ENCODE results near the gene KCNMA1. TPM values are rescaled to one million over a fixed set of nuclear protein-coding genes. Genes with fewer than 3 reads are reported as not detected.

The KCNMA1 gene
- total RNA-seq, 2 donors from 2014 or later = 168 to 188 TPM

GRCh38 chr10:77386838-77387237, 250.8 kb downstream of the KCNMA1 start:
- ATAC-seq (ENCODE audit: insufficient number of reproducible peaks, low FRiP score, low read depth) (no peak), DNase-seq (ENCODE audit: low spot score) (no peak)
- H3K9me3 ChIP-seq = no peaks in the 10 kb centered on the region
- no peaks in the 10 kb centered on the region for H3K36me3 ChIP-seq
- no peaks in the 10 kb centered on the region for H3K27me3 ChIP-seq (replicated peaks; ENCODE audit: insufficient read depth)
- H3K27ac ChIP-seq = peak overlapping the region; percentile 95 to 96
- peaks cover 40 to 77% of the 10 kb centered on the region in 2 donors for H3K4me1 ChIP-seq (ENCODE audit: control insufficient read depth in 1 of 2, low read depth in 2 of 2)
- H3K4me3 ChIP-seq = peak overlapping the region; percentile 17
- no peak for TF ChIP-seq CTCF (IDR thresholded peaks at IDR 0.05)

- TF ChIP-seq CTCF (IDR thresholded peaks at IDR 0.05) = no peak
- DNase-seq (ENCODE audit: low spot score) (no peak), ATAC-seq (ENCODE audit: insufficient number of reproducible peaks, low FRiP score, low read depth) (no peak)
- Histone ChIP-seq H3K9me3 (no peaks in the 10 kb centered on the region), H3K4me3 (peak overlapping the region; percentile 17), H3K27me3 (replicated peaks; ENCODE audit: insufficient read depth) (no peaks in the 10 kb centered on the region), H3K27ac (peak overlapping the region; percentile 95 to 96), H3K4me1 (ENCODE audit: control insufficient read depth in 1 of 2, low read depth in 2 of 2) (peaks cover 36 to 72% of the 10 kb centered on the region in 2 donors), H3K36me3 (no peaks in the 10 kb centered on the region)
These were observed 251.2 kb downstream of the KCNMA1 start for GRCh38 chr10:77386365-77386764.

- H3K27me3 ChIP-seq (replicated peaks; ENCODE audit: insufficient read depth) = no peaks in the 10 kb centered on the region
- DNase-seq (ENCODE audit: low spot score) = no peak
- H3K4me3 ChIP-seq = no peak overlapping the region
- no peaks in the 10 kb centered on the region for H3K36me3 ChIP-seq
- H3K9me3 ChIP-seq = no peaks in the 10 kb centered on the region
- no peak for TF ChIP-seq CTCF (IDR thresholded peaks at IDR 0.05)
- ATAC-seq (ENCODE audit: insufficient number of reproducible peaks, low FRiP score, low read depth) = no peak
- H3K27ac ChIP-seq = peak overlapping the region; percentile 95 to 96
- H3K4me1 ChIP-seq (ENCODE audit: control insufficient read depth in 1 of 2, low read depth in 2 of 2) = peaks cover 27 to 61% of the 10 kb centered on the region in 2 donors
These were observed 252.3 kb downstream of the KCNMA1 start for GRCh38 chr10:77385315-77385714.

- no peak for TF ChIP-seq CTCF (IDR thresholded peaks at IDR 0.05)
- peaks cover 14 to 48% of the 10 kb centered on the region in 2 donors for H3K4me1 ChIP-seq (ENCODE audit: control insufficient read depth in 1 of 2, low read depth in 2 of 2)
- DNase-seq (ENCODE audit: low spot score) (no peak), ATAC-seq (ENCODE audit: insufficient number of reproducible peaks, low FRiP score, low read depth) (no peak)
- no peaks in the 10 kb centered on the region for H3K9me3 ChIP-seq
- no peaks in the 10 kb centered on the region for H3K27me3 ChIP-seq (replicated peaks; ENCODE audit: insufficient read depth)
- H3K4me3 ChIP-seq = no peak overlapping the region
- H3K36me3 ChIP-seq = no peaks in the 10 kb centered on the region
- H3K27ac ChIP-seq = peak overlapping the region; percentile 13 to 34
These were observed 253.6 kb downstream of the KCNMA1 start for GRCh38 chr10:77383861-77384553.

- ATAC-seq (ENCODE audit: insufficient number of reproducible peaks, low FRiP score, low read depth) (no peak), DNase-seq (ENCODE audit: low spot score) (no peak)
- H3K9me3 ChIP-seq = no peaks in the 10 kb centered on the region
- H3K36me3 ChIP-seq = no peaks in the 10 kb centered on the region
- TF ChIP-seq CTCF (IDR thresholded peaks at IDR 0.05) = no peak
- H3K27me3 ChIP-seq (replicated peaks; ENCODE audit: insufficient read depth) = no peaks in the 10 kb centered on the region
- H3K4me1 ChIP-seq (ENCODE audit: control insufficient read depth in 1 of 2, low read depth in 2 of 2) = peaks cover 5 to 43% of the 10 kb centered on the region in 2 donors
- H3K27ac ChIP-seq = no peak overlapping the region
- H3K4me3 ChIP-seq = no peak overlapping the region
These were observed 255.9 kb downstream of the KCNMA1 start for GRCh38 chr10:77381750-77382149.
